Endothelial cell of umbilical vein (primary cell): ENCODE measurements around the gene CLNK. TPM values are rescaled to one million over a fixed set of nuclear protein-coding genes. Genes with fewer than 3 reads are reported as not detected.

Experiments used
- BruUV-seq: library from RNA; stranded (reverse); fragments of 400-500 nt; replicated peaks from 2 replicates; lab custom pipeline; 2021; lab: Mats Ljungman, UMichigan
- CTCF ChIA-PET: fragments of 300-600, 350-600 bp; sonication (Branson Sonifier 250); formaldehyde crosslinking; loops from one replicate; lab custom pipeline; 2021; ENCODE audit warnings: antibody characterized with exemption, inconsistent platforms; lab: Charles Lee
- POLR2A ChIA-PET: fragments of 300-600, 350-600 bp; sonication (Branson Sonifier 250); formaldehyde crosslinking; loops from one replicate; lab custom pipeline; 2021; ENCODE audit warnings: antibody characterized with exemption, inconsistent platforms; lab: Charles Lee
- DNase-seq: peaks from one replicate; pipeline ENCODE4 v3.0.0-alpha.2; 2011; ENCODE audit warnings: low read depth, low spot score
- FAIRE-seq: peaks from 2 replicates; lab custom pipeline; 2011; peaks lifted over from hg19 to GRCh38; lab: Jason Lieb, UNC
- H2AFZ ChIP-seq: 2 replicates; pipeline ENCODE4 v1.6.0; 2012; ENCODE audit warnings: low read depth, low read length, control low read depth, inconsistent platforms
- H3K27ac ChIP-seq: 2 replicates; pipeline ENCODE4 v1.5.1; 2011; ENCODE audit warnings: low read depth, mild to moderate bottlenecking, control low read depth, low read length, moderate library complexity; ENCODE audit not compliant: insufficient read depth
- H3K27me3 ChIP-seq, 2 experiments: 2 replicates each; pipeline versions ENCODE4 v1.6.0 to v1.6.1; 2011; ENCODE audit warnings: low read length in 2 of 2, mixed read lengths in 1 of 2; ENCODE audit not compliant: control insufficient read depth in 2 of 2, insufficient read depth in 2 of 2
- H3K36me3 ChIP-seq, 2 experiments: 2 replicates in 1 of 2; 3 replicates in 1 of 2; pipeline ENCODE4 v1.5.1; 2011; ENCODE audit warnings: low read length in 2 of 2, mild to moderate bottlenecking in 1 of 2, moderate library complexity in 1 of 2; ENCODE audit not compliant: control insufficient read depth in 2 of 2, insufficient read depth in 2 of 2; ENCODE audit errors: extremely low read depth in 1 of 2
- H3K4me1 ChIP-seq: 3 replicates; pipeline ENCODE4 v1.5.1; 2011; ENCODE audit warnings: mild to moderate bottlenecking, low read length; ENCODE audit not compliant: control insufficient read depth, insufficient read depth; ENCODE audit errors: extremely low read depth
- H3K4me2 ChIP-seq: 2 replicates; pipeline ENCODE4 v1.6.1; 2011; ENCODE audit warnings: low read length, control low read depth, mixed read lengths; ENCODE audit not compliant: insufficient read depth
- H3K4me3 ChIP-seq, 3 experiments: fragments of 200-600 bp in 1 of 3; sonication (generic), shearing (Covaris generic) in 1 of 3; replicated peaks in 1 of 3; 2 replicates each; pipeline ENCODE4 v1.5.1; 2011 to 2016; ENCODE audit warnings: control low read depth in 3 of 3, low read length in 3 of 3, mild to moderate bottlenecking in 2 of 3, inconsistent platforms in 1 of 3, low read depth in 1 of 3, moderate library complexity in 1 of 3; ENCODE audit not compliant: insufficient read depth in 1 of 3
- H3K79me2 ChIP-seq: 2 replicates; pipeline ENCODE4 v1.6.0; 2012; ENCODE audit warnings: low read length, inconsistent platforms; ENCODE audit not compliant: control insufficient read depth, insufficient read depth
- H3K9ac ChIP-seq: replicated peaks from 2 replicates; pipeline ENCODE3; 2011; ENCODE audit warnings: low read length, control low read depth; ENCODE audit not compliant: insufficient read depth; ENCODE audit errors: extremely low read depth
- H3K9me1 ChIP-seq: replicated peaks from 3 replicates; pipeline ENCODE4 v1.6.0; 2011; ENCODE audit warnings: mild to moderate bottlenecking, low read length; ENCODE audit not compliant: control insufficient read depth, insufficient read depth; ENCODE audit errors: extremely low read depth
- H3K9me3 ChIP-seq: replicated peaks from 2 replicates; pipeline ENCODE4 v1.5.1; 2012; ENCODE audit warnings: low read length, inconsistent platforms; ENCODE audit not compliant: control insufficient read depth, insufficient read depth
- H4K20me1 ChIP-seq: replicated peaks from 2 replicates; pipeline ENCODE3; 2011; ENCODE audit warnings: mild to moderate bottlenecking, low read length; ENCODE audit not compliant: control insufficient read depth, insufficient read depth; ENCODE audit errors: extremely low read depth
- FOS ChIP-seq: IDR thresholded peaks from 2 replicates; pipeline ENCODE4 v1.6.1; 2011; ENCODE audit warnings: mild to moderate bottlenecking, low read length, moderate library complexity, borderline replicate concordance; ENCODE audit not compliant: insufficient read depth
- JUN ChIP-seq: IDR thresholded peaks from 2 replicates; pipeline ENCODE4 v1.6.1; 2011; ENCODE audit warnings: borderline replicate concordance, low read depth; ENCODE audit not compliant: insufficient read length, insufficient read depth
- POLR2A ChIP-seq: IDR thresholded peaks from 2 replicates; pipeline ENCODE4 v1.6.1; 2012; ENCODE audit warnings: low read depth, mild to moderate bottlenecking, control low read depth, low read length
- POLR2AphosphoS5 ChIP-seq: IDR thresholded peaks from 2 replicates; pipeline ENCODE4 v1.6.1; 2012; ENCODE audit warnings: low read depth, mild to moderate bottlenecking, control low read depth, low read length, moderate library complexity; ENCODE audit not compliant: insufficient read depth
- dilution Hi-C: fragments of 300-500 bp; cut with MboI; formaldehyde crosslinking; loops from one replicate; pipeline ENCODE4 v1.15.0; 2019; ENCODE audit warnings: low sequenced_read_pairs; ENCODE audit not compliant: extremely low pct_ligation_motif_present
- intact Hi-C: fragments of 100-400 bp; cut with micrococcal nuclease; formaldehyde crosslinking; loops from one replicate; pipeline ENCODE4 v1.10.0; 2022
- polyA plus RNA-seq, 4 experiments: library from polyadenylated mRNA; depleted of rRNA in 3 of 4; stranded (reverse) in 3 of 4; unstranded in 1 of 4; fragments of >200 nt; gene quantifications; 2 replicates each; pipeline versions ENCODE4 v1.2.1 to v1.2.3, GENCODE V29; 2011 to 2012; ENCODE audit warnings: missing spikeins in 1 of 4
- total RNA-seq: library from RNA; stranded (reverse); gene quantifications from 2 replicates; pipeline ENCODE4 v1.2.3, GENCODE V29; 2021

The CLNK gene
- total and polyA plus RNA-seq, 2 donors (not counting 3 experiments of a cell fraction or from before 2014, with no cell fraction given): not detected

DNA sequence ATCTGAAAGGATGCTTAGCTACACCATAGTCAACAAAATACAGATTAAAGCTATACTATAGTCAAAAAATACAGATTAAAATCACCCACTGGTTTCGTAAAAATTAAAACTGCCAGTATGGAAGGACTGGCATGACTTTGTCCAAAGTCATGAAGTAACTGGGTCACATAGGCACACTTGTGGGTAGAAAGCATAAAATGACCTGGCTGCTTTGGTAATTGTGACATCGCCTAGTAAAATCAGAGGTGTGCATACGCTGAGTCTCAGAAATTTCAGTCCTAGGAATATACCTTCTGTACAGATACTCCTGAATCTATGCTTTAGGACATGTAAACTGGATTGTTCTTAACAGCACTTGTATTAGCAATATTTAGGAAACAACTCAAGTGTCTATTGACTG lies 28.1 kb downstream of the CLNK start:
- FAIRE-seq (no peak), DNase-seq (no peak)
- intact Hi-C loops: loop anchor here (1.0 to 10.0 kb wide), 7 partner anchors 8 to 1248 kb away; no protein-coding TSS in a partner anchor
- TF ChIP-seq POLR2A: no peak
- no peaks in the 10 kb centered on the region for H4K20me1 ChIP-seq
- H2AFZ ChIP-seq: no peak overlapping the region
- peak overlapping the region in 1 of 3 experiments; percentile 5 for H3K4me3 ChIP-seq
- no peaks in the 10 kb centered on the region for H3K79me2 ChIP-seq
- no peaks in the 10 kb centered on the region for H3K9me3 ChIP-seq
- H3K4me1 ChIP-seq: peaks cover 22% of the 10 kb centered on the region
- ChIA-PET CTCF (interaction anchor here (0.7 to 1.6 kb wide), 6 partner anchors 9 to 425 kb away, joined by 3 to 5 read pairs (median 4); no protein-coding TSS in a partner anchor), POLR2A (no interaction called here)
- H3K36me3 ChIP-seq: no peaks in the 10 kb centered on the region
- H3K9me1 ChIP-seq: no peaks in the 10 kb centered on the region
- peak overlapping the region; percentile 76 for H3K27ac ChIP-seq
- H3K27me3 ChIP-seq: no peaks in the 10 kb centered on the region
- peak overlapping the region; percentile 70 for H3K4me2 ChIP-seq
- H3K9ac ChIP-seq: peak overlapping the region; percentile 35
- BruUV-seq: no TSS peak
- dilution Hi-C loops: no loop called here

DNA sequence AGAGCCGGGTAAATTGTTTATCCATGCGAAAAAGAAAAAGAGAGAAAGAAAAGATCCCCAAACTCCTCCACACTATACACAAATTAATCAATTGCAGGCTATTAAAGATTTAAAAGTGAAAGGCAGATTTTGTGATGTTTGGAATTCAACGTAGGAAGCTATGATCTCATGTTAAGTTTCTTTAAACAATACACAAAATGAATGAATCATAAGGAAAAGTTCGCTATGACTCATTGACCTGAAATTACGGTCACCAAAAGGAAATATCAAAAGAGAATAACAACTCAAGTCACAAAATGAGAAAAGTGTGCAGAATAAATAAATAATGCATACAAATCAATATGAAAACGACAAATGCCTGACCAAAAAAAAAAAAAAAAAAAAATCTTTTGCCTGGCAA lies 28.6 kb downstream of the CLNK start:
- intact Hi-C loops (loop anchor here (1.0 to 10.0 kb wide), 7 partner anchors 8 to 1248 kb away; no protein-coding TSS in a partner anchor), dilution Hi-C loops (no loop called here)
- DNase-seq (peak; percentile 92), FAIRE-seq (peak; percentile 66)
- H3K36me3 ChIP-seq: no peaks in the 10 kb centered on the region
- no TSS peak for BruUV-seq
- peak overlapping the region in 1 of 3 experiments; percentile 27 for H3K4me3 ChIP-seq
- H2AFZ ChIP-seq: no peak overlapping the region
- H3K27ac ChIP-seq: peak overlapping the region; percentile 76
- H4K20me1 ChIP-seq: no peaks in the 10 kb centered on the region
- peak overlapping the region; percentile 51 for H3K9ac ChIP-seq
- ChIA-PET CTCF (interaction anchor here (0.7 to 1.6 kb wide), 7 partner anchors 9 to 425 kb away, joined by 3 to 5 read pairs (median 4); no protein-coding TSS in a partner anchor), POLR2A (no interaction called here)
- no peaks in the 10 kb centered on the region for H3K9me3 ChIP-seq
- H3K27me3 ChIP-seq: no peaks in the 10 kb centered on the region
- H3K4me1 ChIP-seq: peaks cover 22% of the 10 kb centered on the region
- H3K9me1 ChIP-seq: no peaks in the 10 kb centered on the region
- TF ChIP-seq FOS (peak; percentile 97), POLR2AphosphoS5 (no peak), JUN (peak; percentile 100)
- peak overlapping the region; percentile 70 for H3K4me2 ChIP-seq
- H3K79me2 ChIP-seq: no peaks in the 10 kb centered on the region
